PFSK-1 (cell line): Measurements from ENCODE around the gene KLF9.

Experiments
- FOXP2 ChIP-seq: optimal IDR thresholded peaks from 2 replicates; pipeline ENCODE3; 2011; ENCODE audit warnings: borderline replicate concordance, control low read depth, inconsistent platforms; ENCODE audit not compliant: insufficient read depth; ENCODE audit errors: extremely low read length, extremely low read depth
- POLR2AphosphoS5 ChIP-seq: IDR thresholded peaks from 2 replicates; pipeline ENCODE4 v1.6.1; 2012; ENCODE audit warnings: low read depth, mild to moderate bottlenecking, control low read depth, low read length, moderate library complexity
- REST ChIP-seq, 2 experiments: IDR thresholded peaks; 2 replicates each; pipeline versions ENCODE4 v1.6.1 to v1.8.0; 2011 to 2012; ENCODE audit warnings: low read depth in 2 of 2, low read length in 2 of 2, control low read depth in 1 of 2, inconsistent platforms in 1 of 2, mild to moderate bottlenecking in 1 of 2, moderate library complexity in 1 of 2; ENCODE audit not compliant: insufficient read depth in 1 of 2
- SIN3A ChIP-seq: IDR thresholded peaks from 2 replicates; pipeline ENCODE4 v1.6.1; 2012; ENCODE audit warnings: mild to moderate bottlenecking, low read length, moderate library complexity, borderline replicate concordance; ENCODE audit not compliant: insufficient read depth
- TAF1 ChIP-seq: IDR thresholded peaks from 2 replicates; pipeline ENCODE4 v1.6.1; 2012; ENCODE audit warnings: low read length, control low read depth, borderline replicate concordance; ENCODE audit not compliant: insufficient read depth

KLF9 gene

DNA sequence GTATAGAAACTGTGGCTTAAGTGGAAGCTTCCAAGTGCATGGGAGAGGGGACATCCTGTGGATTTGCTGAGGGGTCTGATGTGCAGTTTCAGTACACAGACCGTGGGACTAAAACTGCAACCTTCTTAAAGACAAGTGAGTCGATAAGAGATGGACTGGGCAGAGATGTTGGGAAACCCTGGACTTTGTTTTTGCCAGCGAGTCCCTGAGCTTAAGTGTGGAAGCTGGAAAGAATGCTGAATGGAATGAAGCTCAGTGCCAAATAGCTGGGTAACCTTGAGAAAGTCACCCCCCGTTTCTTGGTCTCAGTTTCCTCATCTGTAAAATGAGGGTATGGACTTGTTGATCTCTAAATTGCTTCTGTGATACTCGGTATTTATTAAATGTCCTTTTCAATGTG lies 37.3 kb upstream of the KLF9 start:
- TF ChIP-seq REST (IDR thresholded peaks at IDR 0.05; ENCODE audit: insufficient read depth in 1 of 2, low read depth in 2 of 2, low read length in 2 of 2) (no peak), TAF1 (no peak), POLR2AphosphoS5 (no peak), SIN3A (no peak), FOXP2 (no peak)

DNA sequence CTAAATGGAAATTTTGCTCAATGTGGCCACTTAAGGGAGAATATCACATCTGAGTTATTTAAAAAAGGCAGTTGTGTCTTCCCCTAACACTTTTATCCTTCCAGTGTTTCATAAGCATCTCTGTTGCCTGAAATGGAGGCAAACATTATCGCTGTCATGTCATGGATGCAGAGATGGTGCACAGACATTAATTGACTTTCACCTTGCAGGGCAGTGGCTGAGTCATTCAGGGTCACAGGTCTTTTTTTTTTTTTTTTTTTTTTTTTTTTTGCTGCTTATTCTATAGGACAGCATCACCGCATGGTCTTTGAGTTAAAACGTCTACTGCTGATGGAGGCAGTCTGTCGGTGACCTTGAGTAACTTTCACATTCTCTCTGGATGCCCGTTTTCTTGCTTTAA lies 36.3 kb upstream of the KLF9 start:
- TF ChIP-seq SIN3A (no peak), FOXP2 (no peak), REST (IDR thresholded peaks at IDR 0.05; ENCODE audit: insufficient read depth in 1 of 2, low read depth in 2 of 2, low read length in 2 of 2) (no peak), TAF1 (no peak), POLR2AphosphoS5 (no peak)

- TF ChIP-seq SIN3A (no peak), TAF1 (no peak), FOXP2 (no peak), POLR2AphosphoS5 (no peak), REST (IDR thresholded peaks at IDR 0.05; ENCODE audit: insufficient read depth in 1 of 2, low read depth in 2 of 2, low read length in 2 of 2) (no peak)
Observed at GRCh38 chr9:70449461-70449860, 35.0 kb upstream of the KLF9 start.

DNA sequence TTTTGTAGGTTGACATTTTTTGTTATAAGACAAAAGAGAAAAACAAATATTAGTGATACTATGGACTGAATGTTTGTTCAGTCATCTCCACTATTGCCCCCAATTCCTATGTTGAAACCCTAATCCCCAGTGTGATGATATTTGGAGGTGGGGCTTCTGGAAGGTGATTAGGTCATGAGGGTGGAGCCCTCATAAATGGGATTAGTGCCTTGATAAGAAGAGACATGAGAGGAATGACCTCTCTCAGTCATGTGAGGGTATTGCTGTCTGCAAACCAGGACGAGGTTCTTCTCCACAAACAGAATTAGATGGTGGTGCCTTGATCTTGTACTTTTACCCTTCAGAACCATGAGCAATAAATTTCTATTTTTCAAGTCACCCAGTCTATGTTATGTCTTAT lies 34.5 kb upstream of the KLF9 start:
- TF ChIP-seq POLR2AphosphoS5: no peak
- TF ChIP-seq TAF1: no peak
- no peak for TF ChIP-seq FOXP2
- no peak for TF ChIP-seq SIN3A
- TF ChIP-seq REST (IDR thresholded peaks at IDR 0.05; ENCODE audit: insufficient read depth in 1 of 2, low read depth in 2 of 2, low read length in 2 of 2): no peak

DNA sequence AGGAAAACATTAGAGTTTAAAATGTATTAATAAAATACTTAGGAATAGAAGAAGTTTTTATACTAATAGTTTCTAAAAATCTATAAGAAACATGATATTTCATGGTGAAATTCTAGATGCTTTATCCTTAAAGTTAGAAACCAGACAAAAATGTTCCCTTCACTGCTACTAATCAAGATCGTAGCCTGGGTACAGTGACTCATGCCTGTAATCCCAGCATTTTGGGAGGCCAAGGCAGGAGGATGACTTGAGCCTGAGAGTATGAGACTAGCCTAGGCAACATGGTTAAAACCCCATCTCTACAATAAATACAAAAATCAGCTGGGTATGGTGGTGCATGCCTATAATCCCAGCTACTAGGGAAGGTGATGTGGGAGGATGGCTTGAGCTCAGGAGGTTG lies 30.4 kb upstream of the KLF9 start:
- no peak for TF ChIP-seq POLR2AphosphoS5
- no peak for TF ChIP-seq SIN3A
- TF ChIP-seq REST (IDR thresholded peaks at IDR 0.05; ENCODE audit: insufficient read depth in 1 of 2, low read depth in 2 of 2, low read length in 2 of 2): no peak
- no peak for TF ChIP-seq FOXP2
